SK-N-SH treated with all-trans-retinoic acid at 6 μM for 48 hours (cell line): ENCODE results near the gene WTAP.
"Not testable (repeated sequence)": the region's sequence is repeated elsewhere in the genome, so short reads cannot be mapped to it uniquely, and the experiment has no call there.

Experiments
- ARNTL ChIP-seq: fragments of 450-650 bp; formaldehyde crosslinking; IDR thresholded peaks from 2 replicates; pipeline ENCODE4 v1.5.0; 2020; ENCODE audit warnings: low read depth, mild to moderate bottlenecking, moderate library complexity, borderline replicate concordance
- RARB ChIP-seq: fragments of 250-450 bp; sonication (Bioruptor Pico); IDR thresholded peaks from 2 replicates; pipeline ENCODE4 v1.8.0; 2021; ENCODE audit warnings: mild to moderate bottlenecking, moderate library complexity
- ZNF70 ChIP-seq: fragments of 450-650 bp; formaldehyde crosslinking; IDR thresholded peaks from 2 replicates; pipeline ENCODE4 v1.5.0; 2020; ENCODE audit warnings: mild to moderate bottlenecking, moderate library complexity
- TF ChIP-seq, protein P1 (sequence below): fragments of 250-450 bp; sonication (Bioruptor Pico); IDR thresholded peaks from 2 replicates; pipeline ENCODE4 v1.8.0; 2020; ENCODE audit warnings: mild to moderate bottlenecking, moderate library complexity, borderline replicate concordance

DNA sequence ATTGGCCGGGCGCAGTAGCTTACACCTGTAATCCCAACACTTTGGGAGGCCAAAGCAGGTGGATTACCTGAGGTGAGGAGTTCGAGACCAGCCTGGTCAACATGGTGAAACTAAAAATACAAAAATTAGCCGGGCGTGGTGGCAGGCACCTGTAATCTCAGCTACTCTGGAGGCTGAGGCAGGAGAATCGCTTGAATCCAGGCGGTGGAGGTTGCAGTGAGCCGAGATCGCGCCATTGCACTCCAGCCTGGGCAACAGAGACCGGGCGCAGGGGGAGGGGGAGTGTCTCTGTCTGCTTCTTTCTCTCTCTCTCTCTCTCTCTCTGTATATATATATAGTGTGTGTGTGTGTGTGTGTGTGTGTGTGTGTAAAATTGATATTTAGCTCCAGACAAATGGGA is 5.2 kb downstream of the WTAP start:
- TF ChIP-seq, protein P1, sequence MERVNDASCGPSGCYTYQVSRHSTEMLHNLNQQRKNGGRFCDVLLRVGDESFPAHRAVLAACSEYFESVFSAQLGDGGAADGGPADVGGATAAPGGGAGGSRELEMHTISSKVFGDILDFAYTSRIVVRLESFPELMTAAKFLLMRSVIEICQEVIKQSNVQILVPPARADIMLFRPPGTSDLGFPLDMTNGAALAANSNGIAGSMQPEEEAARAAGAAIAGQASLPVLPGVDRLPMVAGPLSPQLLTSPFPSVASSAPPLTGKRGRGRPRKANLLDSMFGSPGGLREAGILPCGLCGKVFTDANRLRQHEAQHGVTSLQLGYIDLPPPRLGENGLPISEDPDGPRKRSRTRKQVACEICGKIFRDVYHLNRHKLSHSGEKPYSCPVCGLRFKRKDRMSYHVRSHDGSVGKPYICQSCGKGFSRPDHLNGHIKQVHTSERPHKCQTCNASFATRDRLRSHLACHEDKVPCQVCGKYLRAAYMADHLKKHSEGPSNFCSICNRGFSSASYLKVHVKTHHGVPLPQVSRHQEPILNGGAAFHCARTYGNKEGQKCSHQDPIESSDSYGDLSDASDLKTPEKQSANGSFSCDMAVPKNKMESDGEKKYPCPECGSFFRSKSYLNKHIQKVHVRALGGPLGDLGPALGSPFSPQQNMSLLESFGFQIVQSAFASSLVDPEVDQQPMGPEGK (CRISPR knock-in tag): not testable (repeated sequence)
- TF ChIP-seq ARNTL (CRISPR knock-in tag); RARB; ZNF70 (CRISPR knock-in tag): not testable (repeated sequence)
